GM12872 (cell line): Measurements from ENCODE around the gene IL16.

Experiments used
- TF ChIP-seq, protein P1 (sequence below): IDR thresholded peaks from 3 replicates; pipeline ENCODE4 v1.5.1; 2011; ENCODE audit warnings: low read depth, mild to moderate bottlenecking, low read length, moderate library complexity; ENCODE audit not compliant: insufficient read depth

The IL16 gene

DNA sequence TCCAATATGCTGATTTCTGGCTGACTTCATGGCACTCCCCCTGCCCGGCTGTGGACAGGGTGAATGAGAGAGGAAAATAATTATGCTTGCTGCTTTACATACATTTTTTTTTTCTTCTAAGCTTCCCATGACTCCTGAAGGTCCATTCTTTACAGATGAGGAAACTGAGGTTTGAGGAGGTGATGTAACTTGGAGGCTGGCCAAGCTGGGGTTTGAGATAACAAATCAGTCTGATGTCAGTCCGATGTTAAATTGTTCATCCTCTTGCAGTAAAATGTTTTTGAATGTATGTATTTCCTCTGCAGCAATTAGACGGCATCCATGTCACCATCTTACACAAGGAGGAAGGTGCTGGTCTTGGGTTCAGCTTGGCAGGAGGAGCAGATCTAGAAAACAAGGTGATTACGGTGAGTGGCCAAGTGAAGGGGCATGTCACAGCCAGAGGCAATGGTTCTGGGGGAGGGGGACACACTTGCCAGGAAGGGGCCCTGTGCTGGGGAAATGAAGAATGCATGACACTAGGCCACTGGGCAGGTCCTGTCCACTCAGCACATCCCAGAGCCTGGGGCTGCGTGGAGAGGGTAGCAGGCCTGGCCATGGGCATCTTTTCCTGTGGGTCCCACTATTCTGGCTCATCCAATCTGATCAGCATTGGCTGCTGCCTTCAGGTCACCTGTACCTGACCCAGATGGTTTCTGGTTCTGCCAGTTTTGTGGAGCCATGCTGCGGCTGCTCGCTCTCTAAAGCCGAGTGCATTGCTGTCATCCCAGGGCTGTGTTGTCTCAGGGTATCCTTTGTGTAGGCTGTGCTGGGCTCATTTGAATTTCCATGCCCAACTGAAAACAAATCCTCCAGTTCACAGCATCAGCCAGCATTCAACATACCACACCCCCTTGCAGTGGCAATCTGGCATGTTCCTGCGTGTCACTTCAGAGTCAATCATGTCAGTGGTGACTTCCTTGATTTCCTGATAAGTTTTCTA, 106.9 kb downstream of the IL16 start:
- TF ChIP-seq, protein P1, sequence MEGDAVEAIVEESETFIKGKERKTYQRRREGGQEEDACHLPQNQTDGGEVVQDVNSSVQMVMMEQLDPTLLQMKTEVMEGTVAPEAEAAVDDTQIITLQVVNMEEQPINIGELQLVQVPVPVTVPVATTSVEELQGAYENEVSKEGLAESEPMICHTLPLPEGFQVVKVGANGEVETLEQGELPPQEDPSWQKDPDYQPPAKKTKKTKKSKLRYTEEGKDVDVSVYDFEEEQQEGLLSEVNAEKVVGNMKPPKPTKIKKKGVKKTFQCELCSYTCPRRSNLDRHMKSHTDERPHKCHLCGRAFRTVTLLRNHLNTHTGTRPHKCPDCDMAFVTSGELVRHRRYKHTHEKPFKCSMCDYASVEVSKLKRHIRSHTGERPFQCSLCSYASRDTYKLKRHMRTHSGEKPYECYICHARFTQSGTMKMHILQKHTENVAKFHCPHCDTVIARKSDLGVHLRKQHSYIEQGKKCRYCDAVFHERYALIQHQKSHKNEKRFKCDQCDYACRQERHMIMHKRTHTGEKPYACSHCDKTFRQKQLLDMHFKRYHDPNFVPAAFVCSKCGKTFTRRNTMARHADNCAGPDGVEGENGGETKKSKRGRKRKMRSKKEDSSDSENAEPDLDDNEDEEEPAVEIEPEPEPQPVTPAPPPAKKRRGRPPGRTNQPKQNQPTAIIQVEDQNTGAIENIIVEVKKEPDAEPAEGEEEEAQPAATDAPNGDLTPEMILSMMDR = no peak

DNA sequence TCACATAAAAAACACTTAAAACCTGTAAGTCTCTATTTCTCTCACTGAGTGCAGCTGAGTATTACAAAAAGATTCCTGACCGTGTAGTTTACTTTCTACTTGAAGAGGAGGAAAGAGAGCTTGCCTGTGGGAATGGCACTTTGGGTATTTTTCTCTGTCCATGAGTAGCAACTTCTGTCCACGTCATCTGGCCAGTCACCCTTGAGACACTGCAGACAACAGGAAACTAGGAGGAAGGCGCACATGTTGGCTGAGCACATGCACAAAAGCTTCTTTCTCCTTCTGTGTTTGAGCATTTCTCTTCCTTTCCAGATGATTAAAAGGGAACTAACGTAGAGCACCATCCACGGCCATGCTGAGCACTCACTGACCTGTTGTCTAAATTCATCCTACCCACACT, 107.5 kb downstream of the IL16 start:
- TF ChIP-seq, protein P1 = no peak

DNA sequence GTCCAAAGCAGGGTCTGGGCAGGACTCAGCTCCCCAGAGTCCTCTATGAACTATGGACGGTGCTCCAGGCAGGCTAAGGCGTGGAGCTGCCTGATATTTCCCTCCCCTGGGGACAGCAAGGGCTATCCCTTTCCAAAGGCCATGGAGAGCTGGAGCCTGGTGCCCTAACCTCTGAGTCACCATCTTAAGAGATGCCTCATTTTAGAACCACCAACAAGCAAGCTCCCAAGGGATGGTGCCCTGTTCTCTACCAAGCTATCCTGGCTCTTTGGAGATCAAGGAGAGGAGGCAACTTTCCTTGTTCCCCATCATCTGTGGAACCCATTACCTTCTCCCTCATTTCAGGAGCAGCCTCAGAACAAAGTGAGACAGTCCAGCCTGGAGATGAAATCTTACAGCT, 111.6 kb downstream of the IL16 start:
- TF ChIP-seq, protein P1 = no peak

DNA sequence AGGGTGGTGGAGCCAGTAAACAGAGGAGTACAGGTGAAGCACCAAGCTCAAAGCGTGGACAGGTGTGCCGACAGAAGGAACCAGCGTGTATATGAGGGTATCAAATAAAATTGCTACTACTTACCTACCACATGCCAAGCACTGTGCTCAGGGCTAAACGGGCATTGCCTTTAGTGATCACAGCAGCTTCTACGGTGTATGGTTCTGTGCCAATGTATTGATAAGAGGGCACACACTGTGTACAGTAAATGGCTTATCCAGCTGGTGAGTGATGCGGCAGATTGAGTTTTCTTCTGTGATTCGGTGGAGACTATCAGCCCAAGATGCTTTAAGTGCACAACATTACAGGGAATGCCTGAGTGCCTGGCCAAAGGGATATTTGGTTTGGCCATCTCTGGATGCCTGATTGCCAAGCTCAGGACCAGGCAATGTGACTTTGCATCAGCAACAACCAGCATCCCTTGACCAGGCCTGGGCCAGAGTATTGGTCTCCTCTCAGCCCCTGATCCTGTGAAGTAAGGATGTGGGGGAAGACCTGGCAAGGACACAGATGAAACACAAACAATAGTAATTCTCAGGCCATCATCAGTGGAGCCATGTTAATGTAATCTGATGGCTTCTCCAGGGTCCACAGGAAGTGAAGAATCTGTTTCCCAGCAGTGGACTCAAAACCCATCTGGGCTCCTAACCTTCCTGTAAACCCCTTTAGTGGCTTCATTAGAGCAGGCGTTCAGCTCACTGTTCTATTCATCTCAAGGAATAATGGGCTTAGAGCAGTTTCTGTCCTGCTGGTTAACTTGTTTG, 113.2 kb downstream of the IL16 start:
- TF ChIP-seq, protein P1 = no peak

DNA sequence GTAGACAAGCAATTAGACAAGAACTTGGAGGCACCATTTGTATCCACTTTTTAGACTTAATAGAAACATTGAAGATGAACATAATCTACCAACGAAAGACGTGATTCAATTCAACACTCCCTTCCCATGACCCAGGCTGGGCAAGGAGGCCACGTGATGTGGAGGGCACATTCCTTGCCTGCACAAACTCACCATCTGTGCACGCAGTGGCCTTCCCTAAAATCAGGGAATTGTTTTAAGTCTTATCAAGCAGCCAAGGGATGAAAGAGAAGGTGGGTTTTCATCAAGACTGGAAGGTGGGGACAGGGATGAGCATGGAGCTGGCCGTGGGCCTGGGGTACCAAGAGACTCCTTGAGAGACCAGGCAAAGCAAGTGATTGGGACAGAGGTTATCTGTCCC, 113.8 kb downstream of the IL16 start:
- TF ChIP-seq, protein P1 = no peak

DNA sequence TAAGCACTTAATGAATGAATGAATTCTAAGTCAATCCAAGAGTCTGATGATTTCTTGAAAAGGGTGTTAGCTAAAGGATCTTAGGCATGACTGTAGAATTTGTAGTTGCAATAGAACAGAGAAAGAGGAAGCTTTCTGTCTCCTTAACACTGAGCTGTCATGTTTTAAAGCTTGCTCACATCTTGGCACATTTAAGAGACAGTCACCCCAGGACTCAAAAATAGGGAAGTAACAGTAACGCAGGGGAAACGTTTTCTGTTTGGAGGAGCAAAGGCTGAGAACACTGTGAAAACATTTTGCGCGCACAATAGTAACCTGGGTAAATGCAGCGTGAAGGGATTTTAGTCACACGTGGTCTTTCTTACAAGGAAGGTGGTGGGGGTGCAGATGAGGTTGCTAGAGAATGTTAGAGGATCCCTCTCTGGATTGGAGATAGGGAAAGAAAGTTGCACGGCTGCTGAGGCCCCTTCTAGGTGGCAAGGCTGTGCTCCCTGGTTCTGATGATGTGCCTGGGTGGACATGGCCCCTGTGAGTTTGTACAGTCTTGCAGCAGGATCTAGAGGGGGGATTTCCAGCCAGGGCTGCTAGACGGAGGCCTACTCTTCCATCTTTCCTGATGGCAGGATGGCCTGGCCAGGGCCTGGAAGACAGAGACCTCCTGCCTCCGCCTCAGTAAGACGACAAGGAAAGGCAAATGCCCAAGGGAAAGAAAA, 115.2 kb downstream of the IL16 start:
- TF ChIP-seq, protein P1 = no peak
